GM21390 (cell line): ENCODE measurements around the gene GPR32.
"Not testable (repeated sequence)": the region's sequence is repeated elsewhere in the genome, so short reads cannot be mapped to it uniquely, and the experiment has no call there.

Experiments
- ATAC-seq: cut with Tn5 transposase; IDR thresholded peaks from one replicate; pipeline ENCODE4 v1.9.1; 2021; ENCODE audit not compliant: unreplicated experiment

The GPR32 gene

GRCh38 chr19:50745221-50745620 lies 25.0 kb upstream of the GPR32 start:
- ATAC-seq = no peak

- not testable (repeated sequence) for ATAC-seq
These were observed 23.1 kb upstream of the GPR32 start for GRCh38 chr19:50747141-50747540.

GRCh38 chr19:50749490-50749889 lies 20.8 kb upstream of the GPR32 start:
- no peak for ATAC-seq

GRCh38 chr19:50750010-50750409 lies 20.3 kb upstream of the GPR32 start:
- no peak for ATAC-seq

DNA sequence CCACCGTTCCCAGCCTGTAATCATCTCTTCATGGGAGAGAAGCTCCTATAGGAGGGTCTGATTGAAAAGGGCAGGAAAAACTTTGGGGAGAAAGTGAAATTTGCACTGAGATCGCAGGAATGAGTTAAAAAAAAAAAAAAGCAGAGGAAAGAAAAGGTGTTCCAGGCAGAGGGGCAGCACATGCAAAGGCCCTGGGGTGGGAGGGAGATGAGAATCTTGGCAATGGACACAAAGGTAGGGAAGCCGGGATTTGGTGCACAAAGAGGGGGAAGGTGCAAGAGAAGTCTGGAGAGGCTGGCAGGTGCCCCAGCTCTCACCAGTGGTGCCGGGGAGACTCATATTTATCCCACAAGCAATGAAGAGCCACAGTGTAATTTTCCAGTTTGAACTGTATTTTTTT lies 16.4 kb upstream of the GPR32 start:
- no peak for ATAC-seq

GRCh38 chr19:50756244-50756643 lies 14.0 kb upstream of the GPR32 start:
- not testable (repeated sequence) for ATAC-seq

GRCh38 chr19:50757624-50758023 lies 12.6 kb upstream of the GPR32 start:
- ATAC-seq = not testable (repeated sequence)

- ATAC-seq = not testable (repeated sequence)
These were observed 11.2 kb upstream of the GPR32 start for GRCh38 chr19:50759076-50759475.

GRCh38 chr19:50759886-50760285 lies 10.4 kb upstream of the GPR32 start:
- no peak for ATAC-seq

DNA sequence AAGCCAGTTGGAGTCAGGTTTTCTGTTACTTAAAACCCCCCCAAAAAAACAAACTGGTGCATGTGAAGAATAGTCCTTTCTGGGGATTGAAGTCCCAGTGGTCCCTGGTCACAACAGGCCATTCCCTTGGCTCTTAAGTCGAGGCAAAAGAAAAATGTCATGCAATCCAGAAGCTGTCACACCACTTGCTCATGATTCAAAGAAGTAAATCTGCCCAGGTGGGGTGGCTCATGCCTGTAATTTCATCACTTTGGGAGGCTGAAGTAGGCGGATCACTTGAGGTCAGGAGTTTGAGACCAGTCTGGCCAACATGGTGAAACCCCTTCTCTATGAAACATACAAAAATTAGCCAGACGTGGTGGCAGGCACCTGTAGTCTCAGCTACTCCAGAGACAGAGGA lies 8.8 kb upstream of the GPR32 start:
- ATAC-seq = not testable (repeated sequence)

DNA sequence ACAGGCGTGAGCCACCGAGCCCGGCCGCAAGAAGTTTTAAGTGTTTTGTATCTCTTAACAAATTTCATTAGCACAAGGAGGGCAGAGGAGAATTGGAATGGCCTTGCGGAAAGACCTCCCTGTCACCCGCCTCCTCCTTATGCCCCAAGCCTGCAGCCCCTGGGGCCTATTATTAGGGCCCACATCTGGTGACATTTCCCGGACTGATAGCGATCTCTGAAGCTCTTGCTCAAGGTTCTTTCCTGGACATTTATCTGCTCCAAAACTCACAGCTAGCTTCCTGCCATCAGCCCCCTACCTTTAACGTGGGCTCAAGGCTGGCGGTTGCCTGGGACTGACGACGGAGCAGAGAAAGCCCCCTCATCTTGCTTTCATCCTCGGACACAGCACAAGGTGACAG lies 6.7 kb upstream of the GPR32 start:
- not testable (repeated sequence) for ATAC-seq

DNA sequence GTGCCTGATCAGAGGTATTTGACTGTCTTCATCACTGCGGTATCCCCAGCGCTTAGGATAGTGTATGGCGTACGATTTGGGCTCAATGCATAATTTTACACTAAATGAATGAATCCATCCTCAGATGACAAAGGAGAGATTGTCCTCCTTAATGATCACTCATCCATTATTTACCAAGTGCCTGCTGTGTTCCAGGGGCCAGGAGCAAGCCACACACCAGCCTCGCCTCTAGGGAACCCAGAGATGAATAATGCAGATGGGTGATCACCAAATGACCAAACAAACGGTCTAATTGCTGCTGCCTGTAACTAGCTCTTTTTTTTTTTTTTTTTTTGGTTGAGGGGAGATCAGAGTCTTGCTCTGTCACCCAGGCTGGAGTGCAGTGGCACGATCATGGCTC lies 5.9 kb upstream of the GPR32 start:
- no peak for ATAC-seq

DNA sequence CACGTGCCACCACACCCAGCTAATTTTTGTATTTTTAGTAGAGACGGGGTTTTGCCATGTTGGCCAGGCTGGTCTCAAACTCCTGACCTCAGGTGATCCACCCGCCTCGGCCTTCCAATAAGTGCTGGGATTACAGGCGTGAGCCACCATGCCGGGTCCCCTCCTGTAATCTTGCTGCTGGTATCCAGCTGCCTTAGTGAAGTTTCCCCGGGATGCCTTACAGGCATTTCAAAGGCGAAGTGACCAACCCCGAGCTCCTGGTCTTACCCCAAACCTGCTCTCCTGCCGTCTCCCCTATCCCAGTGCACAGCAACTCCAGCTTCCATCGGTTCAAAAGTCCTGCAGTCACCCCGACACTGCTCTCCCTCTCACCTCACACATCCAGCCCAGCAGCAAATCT lies 3.5 kb upstream of the GPR32 start:
- not testable (repeated sequence) for ATAC-seq

DNA sequence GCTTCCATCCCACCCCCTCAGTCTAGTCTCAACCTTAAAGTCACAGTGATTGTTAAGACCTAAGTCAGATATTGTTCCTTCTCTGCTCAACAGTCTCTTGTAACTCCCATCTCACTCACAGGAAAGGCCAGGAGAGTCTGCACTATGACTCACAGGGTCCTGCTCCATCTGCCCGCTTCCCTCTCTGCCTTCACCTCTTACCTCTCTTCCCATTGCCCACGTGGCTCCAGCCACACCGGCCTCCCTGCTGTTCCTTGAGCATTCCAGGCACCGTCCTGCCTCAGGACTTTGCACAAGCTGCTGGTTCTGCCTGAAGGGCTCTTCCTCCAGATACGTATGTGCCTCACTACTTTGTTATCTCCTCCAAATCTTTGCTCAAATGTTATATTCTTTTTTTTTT lies 3.0 kb upstream of the GPR32 start:
- ATAC-seq = not testable (repeated sequence)

DNA sequence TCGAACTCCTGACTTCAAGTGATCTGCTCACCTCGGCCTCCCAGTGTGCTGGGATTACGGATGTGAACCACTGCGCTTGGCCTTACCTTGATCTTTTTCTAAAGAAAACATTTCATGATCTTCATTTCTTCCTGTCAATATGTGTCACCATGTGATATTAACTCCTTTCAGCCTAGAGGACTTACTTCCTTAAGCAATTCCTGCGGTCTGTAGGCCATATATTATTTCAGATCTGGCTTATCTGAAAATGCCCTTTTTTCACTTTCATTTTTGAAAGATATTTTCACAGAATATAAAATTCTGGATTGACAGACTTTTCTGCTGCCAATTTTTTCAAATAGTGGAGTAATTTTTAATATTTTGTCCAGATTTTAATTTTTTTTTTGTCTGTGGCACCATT lies 2.0 kb upstream of the GPR32 start:
- no peak for ATAC-seq

- no peak for ATAC-seq
These were observed 624 bp downstream of the GPR32 start for GRCh38 chr19:50770888-50771287.

DNA sequence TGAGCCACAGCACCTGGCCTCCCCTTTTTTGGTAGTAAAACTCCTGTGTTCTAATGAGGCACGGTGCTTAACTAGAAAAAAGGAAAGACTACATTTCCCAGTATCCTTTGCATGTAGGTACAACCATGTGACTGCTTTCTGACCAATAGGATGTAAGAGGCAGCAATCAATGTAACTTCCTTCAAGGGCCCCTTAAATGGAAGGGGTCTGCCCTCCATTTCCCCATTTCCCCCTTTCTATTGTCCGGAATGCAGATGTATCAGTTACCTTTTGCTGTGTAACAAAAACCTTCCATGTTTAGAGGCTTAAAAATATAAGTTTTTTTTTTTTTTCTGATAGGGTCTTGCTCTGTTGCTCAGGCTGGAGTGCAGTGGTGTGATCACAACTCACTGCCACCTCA lies 2.2 kb downstream of the GPR32 start:
- no peak for ATAC-seq

DNA sequence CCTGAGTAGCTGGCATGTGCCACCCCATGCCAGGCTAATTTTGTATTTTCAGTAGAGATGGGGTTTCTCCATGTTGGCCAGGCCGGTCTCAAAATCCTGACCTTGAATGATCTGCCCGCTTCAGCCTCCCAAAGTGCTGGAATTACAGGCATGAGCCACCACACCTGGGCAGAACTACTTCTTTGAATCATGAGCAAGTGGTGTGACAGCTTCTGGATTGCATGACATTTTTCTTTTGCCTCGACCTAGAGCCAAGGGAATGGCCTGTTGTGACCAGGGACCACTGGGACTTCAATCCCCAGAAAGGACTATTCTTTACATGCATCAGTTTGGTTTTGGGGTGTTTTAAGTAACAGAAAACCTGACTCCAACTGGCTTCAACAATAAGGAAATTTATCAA lies 2.6 kb downstream of the GPR32 start:
- not testable (repeated sequence) for ATAC-seq

GRCh38 chr19:50773454-50773853 lies 3.2 kb downstream of the GPR32 start:
- ATAC-seq = not testable (repeated sequence)

- no peak for ATAC-seq
These were observed 5.9 kb downstream of the GPR32 start for GRCh38 chr19:50776131-50776530.

- ATAC-seq = no peak
These were observed 7.0 kb downstream of the GPR32 start for GRCh38 chr19:50777261-50777660.

DNA sequence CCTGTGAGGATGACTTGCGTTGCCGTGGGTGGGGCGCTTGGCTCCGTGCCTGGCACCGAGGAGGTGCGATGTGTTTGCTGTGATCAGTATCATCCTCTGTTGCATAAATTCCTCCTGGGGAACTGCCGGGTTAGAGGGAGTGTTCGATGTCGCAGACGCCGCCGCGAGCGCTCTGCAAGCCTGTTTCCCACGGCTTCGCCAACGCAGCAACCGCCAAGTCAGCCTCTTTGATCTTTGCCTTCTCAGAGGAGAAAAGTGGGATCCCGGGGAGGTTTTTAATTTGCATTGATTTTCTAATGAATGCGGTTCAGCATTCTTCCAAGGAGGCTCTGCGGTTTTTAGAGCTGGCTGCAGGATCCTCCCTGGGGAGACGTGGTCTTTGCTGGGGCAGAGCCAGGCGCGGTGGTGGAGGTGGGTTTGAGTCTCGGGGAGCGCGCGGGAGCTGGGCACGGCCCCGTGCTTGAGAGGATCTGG lies 7.6 kb downstream of the GPR32 start:
- no peak for ATAC-seq

GRCh38 chr19:50778906-50779430 lies 8.7 kb downstream of the GPR32 start:
- no peak for ATAC-seq
